Skeletal muscle tissue (tissue), 4 donors: Measurements from ENCODE around the gene CTXND1. TPM values are rescaled to one million over a fixed set of nuclear protein-coding genes. Genes with fewer than 3 reads are reported as not detected.

Experiments
- H3K27ac ChIP-seq: one replicate; pipeline ENCODE4 v1.7.0; 2013; ENCODE audit warnings: mild to moderate bottlenecking, low read depth, low read length, inconsistent platforms
- H3K27me3 ChIP-seq, 3 donors: one replicate each; pipeline ENCODE4 v1.7.0; 2013; ENCODE audit warnings: low read length in 3 of 3; ENCODE audit not compliant: control insufficient read depth in 3 of 3, insufficient read depth in 3 of 3
- H3K36me3 ChIP-seq, 3 donors: one replicate each; pipeline ENCODE4 v1.7.0; 2013; ENCODE audit warnings: low read length in 3 of 3; ENCODE audit not compliant: control insufficient read depth in 3 of 3, insufficient read depth in 3 of 3
- H3K4me1 ChIP-seq, 3 donors: one replicate each; pipeline ENCODE4 v1.7.0; 2013; ENCODE audit warnings: low read length in 3 of 3, mild to moderate bottlenecking in 3 of 3; ENCODE audit not compliant: control insufficient read depth in 3 of 3, insufficient read depth in 3 of 3
- H3K4me3 ChIP-seq, 3 donors: one replicate each; pipeline ENCODE4 v1.7.0; 2013; ENCODE audit warnings: low read length in 3 of 3
- H3K9ac ChIP-seq, 3 donors: one replicate each; pipeline ENCODE4 v1.7.0; 2013; ENCODE audit warnings: low read length in 3 of 3, mild to moderate bottlenecking in 3 of 3, moderate library complexity in 2 of 3, low read depth in 1 of 3
- H3K9me3 ChIP-seq, 3 donors: one replicate each; pipeline ENCODE4 v1.7.0; 2013; ENCODE audit warnings: low read length in 3 of 3; ENCODE audit not compliant: control insufficient read depth in 3 of 3
- total RNA-seq: library from RNA; depleted of rRNA; stranded (reverse); fragments of >200 nt; gene quantifications from one replicate; pipeline ENCODE4 v1.2.3, GENCODE V29; 2014
- donor health status: Osteomylitis.

The CTXND1 gene
- total RNA-seq, 1 donor from 2014 or later = 0.52 TPM

GRCh38 chr15:80186066-80186465 lies 65.9 kb downstream of the CTXND1 start:
- Histone ChIP-seq H3K27ac (no peak overlapping the region), H3K36me3 (peaks cover 13 to 27% (median 21%) of the 10 kb centered on the region in 3 donors), H3K27me3 (no peaks in the 10 kb centered on the region), H3K9ac (no peak overlapping the region), H3K4me1 (peaks cover 10 to 21% (median 19%) of the 10 kb centered on the region in 3 donors), H3K9me3 (no peaks in the 10 kb centered on the region), H3K4me3 (no peak overlapping the region)

- H3K9me3 ChIP-seq = no peaks in the 10 kb centered on the region
- H3K4me3 ChIP-seq = no peak overlapping the region
- H3K9ac ChIP-seq = no peak overlapping the region
- peaks cover 18 to 34% (median 29%) of the 10 kb centered on the region in 3 donors for H3K36me3 ChIP-seq
- no peak overlapping the region for H3K27ac ChIP-seq
- H3K27me3 ChIP-seq = no peaks in the 10 kb centered on the region
- H3K4me1 ChIP-seq = peaks cover 10 to 21% (median 19%) of the 10 kb centered on the region in 3 donors
Measured at GRCh38 chr15:80185152-80185551, 66.9 kb downstream of the CTXND1 start.

- H3K9me3 ChIP-seq = no peaks in the 10 kb centered on the region
- H3K27me3 ChIP-seq = no peaks in the 10 kb centered on the region
- no peak overlapping the region for H3K9ac ChIP-seq
- no peak overlapping the region for H3K4me3 ChIP-seq
- H3K36me3 ChIP-seq = peaks cover 21 to 36% (median 29%) of the 10 kb centered on the region in 3 donors
- H3K27ac ChIP-seq = no peak overlapping the region
- peaks cover 10 to 21% (median 20%) of the 10 kb centered on the region in 3 donors for H3K4me1 ChIP-seq
Measured at GRCh38 chr15:80184554-80184953, 67.5 kb downstream of the CTXND1 start.

- no peaks in the 10 kb centered on the region for H3K9me3 ChIP-seq
- no peak overlapping the region for H3K27ac ChIP-seq
- peaks cover 10 to 22% (median 21%) of the 10 kb centered on the region in 3 donors for H3K4me1 ChIP-seq
- no peak overlapping the region for H3K9ac ChIP-seq
- no peaks in the 10 kb centered on the region for H3K27me3 ChIP-seq
- H3K4me3 ChIP-seq = no peak overlapping the region
- H3K36me3 ChIP-seq = peaks cover 21 to 36% (median 29%) of the 10 kb centered on the region in 3 donors
Measured at GRCh38 chr15:80183886-80184285, 68.1 kb downstream of the CTXND1 start.

GRCh38 chr15:80183306-80183705 lies 68.7 kb downstream of the CTXND1 start:
- no peak overlapping the region for H3K27ac ChIP-seq
- peaks cover 10 to 22% (median 21%) of the 10 kb centered on the region in 3 donors for H3K4me1 ChIP-seq
- no peaks in the 10 kb centered on the region for H3K27me3 ChIP-seq
- no peaks in the 10 kb centered on the region for H3K9me3 ChIP-seq
- H3K4me3 ChIP-seq = no peak overlapping the region
- no peak overlapping the region for H3K9ac ChIP-seq
- H3K36me3 ChIP-seq = peaks cover 17 to 36% (median 29%) of the 10 kb centered on the region in 3 donors

- Histone ChIP-seq H3K4me1 (peaks cover 10 to 22% (median 21%) of the 10 kb centered on the region in 3 donors), H3K9ac (no peak overlapping the region), H3K27me3 (no peaks in the 10 kb centered on the region), H3K36me3 (peaks cover 17 to 36% (median 29%) of the 10 kb centered on the region in 3 donors), H3K27ac (no peak overlapping the region), H3K9me3 (no peaks in the 10 kb centered on the region), H3K4me3 (no peak overlapping the region)
Measured at GRCh38 chr15:80182611-80183261, 69.3 kb downstream of the CTXND1 start.

GRCh38 chr15:80180986-80181385 lies 71.0 kb downstream of the CTXND1 start:
- Histone ChIP-seq H3K27me3 (no peaks in the 10 kb centered on the region), H3K4me1 (peaks cover 10 to 22% (median 21%) of the 10 kb centered on the region in 3 donors), H3K27ac (no peak overlapping the region), H3K36me3 (peaks cover 16 to 30% (median 20%) of the 10 kb centered on the region in 3 donors), H3K4me3 (no peak overlapping the region), H3K9me3 (no peaks in the 10 kb centered on the region), H3K9ac (no peak overlapping the region)

GRCh38 chr15:80180468-80180867 lies 71.5 kb downstream of the CTXND1 start:
- H3K27ac ChIP-seq = no peak overlapping the region
- H3K36me3 ChIP-seq = peaks cover 14 to 27% (median 16%) of the 10 kb centered on the region in 3 donors
- H3K4me1 ChIP-seq = peaks cover 10 to 22% (median 21%) of the 10 kb centered on the region in 3 donors
- H3K9ac ChIP-seq = no peak overlapping the region
- H3K9me3 ChIP-seq = no peaks in the 10 kb centered on the region
- no peak overlapping the region for H3K4me3 ChIP-seq
- H3K27me3 ChIP-seq = no peaks in the 10 kb centered on the region

GRCh38 chr15:80179935-80180334 lies 72.1 kb downstream of the CTXND1 start:
- no peak overlapping the region for H3K9ac ChIP-seq
- H3K27me3 ChIP-seq = no peaks in the 10 kb centered on the region
- no peak overlapping the region for H3K4me3 ChIP-seq
- H3K27ac ChIP-seq = no peak overlapping the region
- H3K9me3 ChIP-seq = no peaks in the 10 kb centered on the region
- H3K4me1 ChIP-seq = peaks cover 10 to 26% (median 23%) of the 10 kb centered on the region in 3 donors
- peaks cover 16 to 31% (median 17%) of the 10 kb centered on the region in 3 donors for H3K36me3 ChIP-seq

- H3K27ac ChIP-seq = no peak overlapping the region
- H3K4me1 ChIP-seq = peaks cover 14 to 34% (median 30%) of the 10 kb centered on the region in 3 donors
- no peak overlapping the region for H3K4me3 ChIP-seq
- no peaks in the 10 kb centered on the region for H3K27me3 ChIP-seq
- peaks cover 16 to 30% (median 19%) of the 10 kb centered on the region in 3 donors for H3K36me3 ChIP-seq
- no peaks in the 10 kb centered on the region for H3K9me3 ChIP-seq
- H3K9ac ChIP-seq = no peak overlapping the region
Measured at GRCh38 chr15:80179025-80179759, 72.8 kb downstream of the CTXND1 start.
